Mesenchymal stem cell (in vitro differentiated cells and primary cell): ENCODE results near the gene BSG.

Experiments used
- DNase-seq: peaks from one replicate; pipeline ENCODE4 v3.0.0-alpha.2; 2013
- H2AFZ ChIP-seq: one replicate; pipeline ENCODE4 v1.6.1; 2013; ENCODE audit warnings: low read depth, mild to moderate bottlenecking, control low read depth, inconsistent platforms, low read length, moderate library complexity
- H2AK5ac ChIP-seq: 2 replicates; pipeline ENCODE4 v1.6.1; 2013; ENCODE audit warnings: low read length, moderate library complexity, mild to moderate bottlenecking, inconsistent platforms; ENCODE audit not compliant: severe bottlenecking
- H2BK120ac ChIP-seq: one replicate; pipeline ENCODE4 v1.6.1; 2013; ENCODE audit warnings: low read depth, mild to moderate bottlenecking, inconsistent platforms, low read length, moderate library complexity
- H2BK12ac ChIP-seq, 2 experiments: one replicate each; pipeline ENCODE4 v1.6.1; 2013; ENCODE audit warnings: inconsistent platforms in 2 of 2, low read length in 2 of 2, mild to moderate bottlenecking in 2 of 2, moderate library complexity in 2 of 2, control low read depth in 1 of 2
- H2BK15ac ChIP-seq: one replicate; pipeline ENCODE4 v1.6.1; 2013; ENCODE audit warnings: mild to moderate bottlenecking, low read depth, inconsistent platforms; ENCODE audit not compliant: poor library complexity, severe bottlenecking
- H2BK5ac ChIP-seq: 2 replicates; pipeline ENCODE4 v1.6.1; 2013; ENCODE audit warnings: low read depth, mild to moderate bottlenecking, low read length, control low read depth, inconsistent platforms; ENCODE audit not compliant: poor library complexity, severe bottlenecking
- H3K14ac ChIP-seq, 2 experiments: one replicate each; pipeline ENCODE4 v1.6.1; 2013; ENCODE audit warnings: inconsistent platforms in 2 of 2, low read length in 2 of 2, control low read depth in 1 of 2, mild to moderate bottlenecking in 1 of 2, moderate library complexity in 1 of 2
- H3K18ac ChIP-seq, 2 experiments: one replicate each; pipeline ENCODE4 v1.6.1; 2013; ENCODE audit warnings: inconsistent platforms in 2 of 2, low read length in 2 of 2, control low read depth in 1 of 2, low read depth in 1 of 2, mild to moderate bottlenecking in 1 of 2
- H3K23ac ChIP-seq, 2 experiments: one replicate each; pipeline ENCODE4 v1.6.1; 2013; ENCODE audit warnings: inconsistent platforms in 2 of 2, low read length in 2 of 2, mild to moderate bottlenecking in 2 of 2, moderate library complexity in 2 of 2, control low read depth in 1 of 2
- H3K27ac ChIP-seq: 2 replicates; pipeline ENCODE4 v1.5.1; 2013; ENCODE audit warnings: mild to moderate bottlenecking, moderate library complexity, low read length, control low read depth, inconsistent platforms; ENCODE audit not compliant: poor library complexity, severe bottlenecking
- H3K27me3 ChIP-seq, 2 experiments: 2 replicates each; pipeline versions ENCODE4 v1.6.1 to v1.7.0; 2013; ENCODE audit warnings: low read length in 2 of 2, mild to moderate bottlenecking in 2 of 2, moderate library complexity in 2 of 2, control low read depth in 1 of 2, inconsistent platforms in 1 of 2; ENCODE audit not compliant: control insufficient read depth in 1 of 2, insufficient read depth in 1 of 2
- H3K36me3 ChIP-seq, 2 experiments: 2 replicates each; pipeline versions ENCODE4 v1.6.1 to v1.7.0; 2013; ENCODE audit warnings: low read length in 2 of 2, control low read depth in 1 of 2, inconsistent platforms in 1 of 2, low read depth in 1 of 2, mild to moderate bottlenecking in 1 of 2; ENCODE audit not compliant: insufficient read depth in 2 of 2, control insufficient read depth in 1 of 2
- H3K4ac ChIP-seq, 2 experiments: one replicate each; pipeline ENCODE4 v1.6.1; 2013; ENCODE audit warnings: inconsistent platforms in 2 of 2, low read length in 2 of 2, mild to moderate bottlenecking in 2 of 2, moderate library complexity in 2 of 2, control low read depth in 1 of 2, low read depth in 1 of 2
- H3K4me1 ChIP-seq: 2 replicates; pipeline ENCODE4 v1.6.1; 2013; ENCODE audit warnings: low read depth, low read length, control low read depth; ENCODE audit not compliant: control insufficient read depth, insufficient read depth
- H3K4me2 ChIP-seq: 2 replicates; pipeline ENCODE4 v1.6.1; 2013; ENCODE audit warnings: low read length, mild to moderate bottlenecking, inconsistent platforms; ENCODE audit not compliant: poor library complexity, severe bottlenecking
- H3K4me3 ChIP-seq, 2 experiments: 2 replicates each; pipeline versions ENCODE4 v1.5.1 to v1.7.0; 2013; ENCODE audit warnings: low read length in 2 of 2, mild to moderate bottlenecking in 2 of 2, control low read depth in 1 of 2, low read depth in 1 of 2; ENCODE audit not compliant: insufficient read depth in 1 of 2
- H3K79me1 ChIP-seq: replicated peaks from 2 replicates; pipeline ENCODE4 v1.6.1; 2013; ENCODE audit warnings: mild to moderate bottlenecking, control low read depth, low read length, inconsistent platforms; ENCODE audit not compliant: poor library complexity, severe bottlenecking
- H3K9ac ChIP-seq: 2 replicates; pipeline ENCODE4 v1.7.0; 2013; ENCODE audit warnings: mild to moderate bottlenecking, low read length, moderate library complexity
- H3K9me3 ChIP-seq: 2 replicates; pipeline ENCODE4 v1.7.0; 2013; ENCODE audit warnings: mild to moderate bottlenecking, low read length; ENCODE audit not compliant: control insufficient read depth
- H4K8ac ChIP-seq: one replicate; pipeline ENCODE4 v1.6.1; 2013; ENCODE audit warnings: inconsistent platforms, mild to moderate bottlenecking, low read length, moderate library complexity
- H4K91ac ChIP-seq: one replicate; pipeline ENCODE4 v1.6.1; 2013; ENCODE audit warnings: mild to moderate bottlenecking, low read length, inconsistent platforms
- WGBS: methylation state at CpG from one replicate; pipeline ENCODE4 v1.1.7; 2013; ENCODE audit warnings: mixed read lengths; 5-methylcytosine and 5-hydroxymethylcytosine counted together

BSG gene

GRCh38 chr19:613732-614567, 41.6 kb downstream of the BSG start:
- DNase-seq, result no peak
- no peak overlapping the region for H3K14ac ChIP-seq
- peaks cover 36% of the 10 kb centered on the region for H3K4me1 ChIP-seq
- H3K4ac ChIP-seq, result no peak overlapping the region
- no peak overlapping the region for H2BK5ac ChIP-seq
- no peak overlapping the region for H3K4me2 ChIP-seq
- H3K36me3 ChIP-seq, result peaks cover 12 to 59% of the 10 kb centered on the region in 2 experiments
- no peak overlapping the region for H4K8ac ChIP-seq
- H2BK15ac ChIP-seq, result no peak overlapping the region
- H3K9me3 ChIP-seq, result no peaks in the 10 kb centered on the region
- no peak overlapping the region for H3K4me3 ChIP-seq
- peaks cover 8% of the 10 kb centered on the region for H3K79me1 ChIP-seq
- WGBS, result 94% methylated on average over 53 of the region's 54 CpGs
- H2BK120ac ChIP-seq, result no peak overlapping the region
- H2AFZ ChIP-seq, result no peak overlapping the region
- no peak overlapping the region for H3K23ac ChIP-seq
- no peak overlapping the region for H3K9ac ChIP-seq
- H4K91ac ChIP-seq, result no peak overlapping the region
- no peak overlapping the region for H2BK12ac ChIP-seq
- H2AK5ac ChIP-seq, result no peak overlapping the region
- H3K18ac ChIP-seq, result no peak overlapping the region
- H3K27me3 ChIP-seq, result peaks cover 0 to 4% of the 10 kb centered on the region in 2 experiments
- no peak overlapping the region for H3K27ac ChIP-seq

- 85% methylated on average over 18 of the region's 33 CpGs for WGBS
- Histone ChIP-seq H2BK12ac (no peak overlapping the region), H3K9ac (no peak overlapping the region)
These were observed 43.2 kb downstream of the BSG start for GRCh38 chr19:615619-616018.

GRCh38 chr19:616062-616700, 43.8 kb downstream of the BSG start:
- Histone ChIP-seq H3K18ac (no peak overlapping the region), H3K36me3 (peaks cover 18 to 80% of the 10 kb centered on the region in 2 experiments), H4K8ac (no peak overlapping the region), H3K4me3 (no peak overlapping the region), H3K23ac (no peak overlapping the region), H3K79me1 (peaks cover 12% of the 10 kb centered on the region), H3K9ac (no peak overlapping the region), H3K4ac (no peak overlapping the region), H3K4me1 (peaks cover 15% of the 10 kb centered on the region), H2BK15ac (no peak overlapping the region), H4K91ac (no peak overlapping the region), H2BK5ac (no peak overlapping the region), H2BK120ac (no peak overlapping the region), H3K27me3 (peaks cover 0 to 4% of the 10 kb centered on the region in 2 experiments), H3K4me2 (no peak overlapping the region), H3K27ac (no peak overlapping the region), H2AK5ac (no peak overlapping the region), H3K14ac (no peak overlapping the region), H2BK12ac (no peak overlapping the region), H2AFZ (no peak overlapping the region), H3K9me3 (no peaks in the 10 kb centered on the region)
- 83% methylated on average over 46 of the region's 97 CpGs for WGBS
- DNase-seq, result no peak

More at GRCh38 chr19:615619-616018, 43.2 kb downstream of the BSG start:
- Histone ChIP-seq H4K8ac (no peak overlapping the region), H3K4me3 (no peak overlapping the region), H3K9me3 (no peaks in the 10 kb centered on the region), H3K36me3 (peaks cover 18 to 76% of the 10 kb centered on the region in 2 experiments), H2AK5ac (no peak overlapping the region), H3K27ac (no peak overlapping the region), H3K14ac (no peak overlapping the region), H3K18ac (no peak overlapping the region), H4K91ac (no peak overlapping the region), H3K23ac (no peak overlapping the region), H2BK15ac (no peak overlapping the region), H2BK5ac (no peak overlapping the region), H2BK120ac (no peak overlapping the region), H3K4me2 (no peak overlapping the region), H3K27me3 (peaks cover 0 to 4% of the 10 kb centered on the region in 2 experiments), H3K4me1 (peaks cover 19% of the 10 kb centered on the region), H3K4ac (no peak overlapping the region), H2AFZ (no peak overlapping the region), H3K79me1 (peaks cover 12% of the 10 kb centered on the region)
- DNase-seq, result no peak

- Histone ChIP-seq H3K4me2 (no peak overlapping the region), H3K4ac (no peak overlapping the region), H3K9me3 (no peaks in the 10 kb centered on the region), H2AK5ac (no peak overlapping the region), H4K8ac (no peak overlapping the region), H2BK12ac (no peak overlapping the region), H2BK120ac (no peak overlapping the region), H3K27ac (no peak overlapping the region), H4K91ac (no peak overlapping the region), H3K27me3 (peaks cover 0 to 4% of the 10 kb centered on the region in 2 experiments), H3K4me3 (no peak overlapping the region), H2BK5ac (no peak overlapping the region), H3K4me1 (peaks cover 11% of the 10 kb centered on the region), H2BK15ac (no peak overlapping the region), H3K79me1 (peaks cover 12% of the 10 kb centered on the region), H3K14ac (no peak overlapping the region), H3K18ac (no peak overlapping the region), H3K9ac (no peak overlapping the region), H3K36me3 (peaks cover 18 to 88% of the 10 kb centered on the region in 2 experiments), H2AFZ (no peak overlapping the region), H3K23ac (no peak overlapping the region)
- DNase-seq, result no peak
- WGBS, result 94% methylated on average over 44 of the region's 58 CpGs
These were observed 44.5 kb downstream of the BSG start for GRCh38 chr19:616747-617526.
